Endothelial cell (in vitro differentiated cells): ENCODE data around the gene ENO1. TPM values are rescaled to one million over a fixed set of nuclear protein-coding genes. Genes with fewer than 3 reads are reported as not detected.
"Not testable (repeated sequence)": the region's sequence is repeated elsewhere in the genome, so short reads cannot be mapped to it uniquely, and the experiment has no call there.

Experiments used
- DNase-seq: peaks from one replicate; pipeline ENCODE4 v3.0.0; 2021; ENCODE audit warnings: low spot score
- H3K27ac Mint-ChIP-seq: one replicate; pipeline ENCODE4 v1.8.0; 2021; ENCODE audit warnings: mixed read lengths, inconsistent platforms; ENCODE audit not compliant: unreplicated experiment
- H3K27me3 Mint-ChIP-seq: one replicate; pipeline ENCODE4 v1.8.0; 2021; ENCODE audit warnings: mild to moderate bottlenecking, moderate library complexity, mixed read lengths, inconsistent platforms; ENCODE audit not compliant: unreplicated experiment
- H3K36me3 Mint-ChIP-seq: one replicate; pipeline ENCODE4 v1.8.0; 2021; ENCODE audit warnings: mild to moderate bottlenecking, low read depth, mixed read lengths, inconsistent platforms; ENCODE audit not compliant: unreplicated experiment
- H3K4me1 Mint-ChIP-seq: one replicate; pipeline ENCODE4 v1.8.0; 2021; ENCODE audit warnings: mild to moderate bottlenecking, mixed read lengths, inconsistent platforms; ENCODE audit not compliant: unreplicated experiment
- H3K4me3 Mint-ChIP-seq: one replicate; pipeline ENCODE4 v1.8.0; 2021; ENCODE audit warnings: mild to moderate bottlenecking, mixed read lengths, inconsistent platforms; ENCODE audit not compliant: unreplicated experiment
- H3K9me3 Mint-ChIP-seq: one replicate; pipeline ENCODE4 v1.8.0; 2021; ENCODE audit warnings: mixed read lengths, inconsistent platforms; ENCODE audit not compliant: unreplicated experiment
- total RNA-seq: library from RNA; stranded (reverse); fragmentation: NEBNext Ultra II Directional; extraction: Animal tissue kit (Norgen Biotek cat#: 25700); gene quantifications from one replicate; pipeline ENCODE4 v1.2.1, GENCODE V29; 2021; ENCODE audit not compliant: unreplicated experiment
- TF ChIP-seq, protein P1 (sequence below): fragments of 200-600 bp; sonication (generic); IDR thresholded peaks from one replicate; pipeline ENCODE4 v1.5.0; 2021; ENCODE audit warnings: antibody characterized with exemption; ENCODE audit not compliant: unreplicated experiment

ENO1 gene
- total RNA-seq, 1 donor from 2014 or later, result 626 TPM

DNA sequence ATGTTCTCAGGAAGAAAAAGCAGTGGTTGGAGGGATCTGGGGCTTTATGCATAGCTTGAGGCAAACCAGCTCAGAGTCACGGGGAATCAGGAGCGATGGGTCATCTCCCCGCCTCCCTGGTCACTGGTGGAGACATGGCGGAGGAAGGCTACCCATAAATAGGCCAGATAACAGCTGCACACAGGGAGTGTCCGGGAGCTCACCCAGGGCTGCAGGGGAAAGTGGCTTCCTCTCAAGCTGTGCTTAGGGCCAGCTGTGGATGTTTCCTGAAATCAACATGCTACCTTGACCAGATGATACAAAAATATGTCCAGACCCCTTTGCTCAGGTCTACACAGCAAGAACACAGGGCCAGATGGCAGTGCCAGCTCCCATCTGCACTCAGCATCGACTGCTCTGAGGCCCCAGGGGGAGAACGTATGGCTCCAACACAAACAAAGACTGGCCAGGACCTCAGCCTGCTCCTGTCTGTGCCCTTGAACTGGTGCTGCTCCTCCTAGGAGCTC, 33.9 kb downstream of the ENO1 start:
- DNase-seq, result no peak
- Mint-ChIP-seq H3K4me1 (peaks cover 9% of the 10 kb centered on the region), H3K27ac (no peak overlapping the region), H3K9me3 (no peaks in the 10 kb centered on the region), H3K36me3 (peaks cover 3% of the 10 kb centered on the region), H3K4me3 (no peak overlapping the region), H3K27me3 (peaks cover 2% of the 10 kb centered on the region)
- TF ChIP-seq, protein P1, sequence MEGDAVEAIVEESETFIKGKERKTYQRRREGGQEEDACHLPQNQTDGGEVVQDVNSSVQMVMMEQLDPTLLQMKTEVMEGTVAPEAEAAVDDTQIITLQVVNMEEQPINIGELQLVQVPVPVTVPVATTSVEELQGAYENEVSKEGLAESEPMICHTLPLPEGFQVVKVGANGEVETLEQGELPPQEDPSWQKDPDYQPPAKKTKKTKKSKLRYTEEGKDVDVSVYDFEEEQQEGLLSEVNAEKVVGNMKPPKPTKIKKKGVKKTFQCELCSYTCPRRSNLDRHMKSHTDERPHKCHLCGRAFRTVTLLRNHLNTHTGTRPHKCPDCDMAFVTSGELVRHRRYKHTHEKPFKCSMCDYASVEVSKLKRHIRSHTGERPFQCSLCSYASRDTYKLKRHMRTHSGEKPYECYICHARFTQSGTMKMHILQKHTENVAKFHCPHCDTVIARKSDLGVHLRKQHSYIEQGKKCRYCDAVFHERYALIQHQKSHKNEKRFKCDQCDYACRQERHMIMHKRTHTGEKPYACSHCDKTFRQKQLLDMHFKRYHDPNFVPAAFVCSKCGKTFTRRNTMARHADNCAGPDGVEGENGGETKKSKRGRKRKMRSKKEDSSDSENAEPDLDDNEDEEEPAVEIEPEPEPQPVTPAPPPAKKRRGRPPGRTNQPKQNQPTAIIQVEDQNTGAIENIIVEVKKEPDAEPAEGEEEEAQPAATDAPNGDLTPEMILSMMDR, result no peak

DNA sequence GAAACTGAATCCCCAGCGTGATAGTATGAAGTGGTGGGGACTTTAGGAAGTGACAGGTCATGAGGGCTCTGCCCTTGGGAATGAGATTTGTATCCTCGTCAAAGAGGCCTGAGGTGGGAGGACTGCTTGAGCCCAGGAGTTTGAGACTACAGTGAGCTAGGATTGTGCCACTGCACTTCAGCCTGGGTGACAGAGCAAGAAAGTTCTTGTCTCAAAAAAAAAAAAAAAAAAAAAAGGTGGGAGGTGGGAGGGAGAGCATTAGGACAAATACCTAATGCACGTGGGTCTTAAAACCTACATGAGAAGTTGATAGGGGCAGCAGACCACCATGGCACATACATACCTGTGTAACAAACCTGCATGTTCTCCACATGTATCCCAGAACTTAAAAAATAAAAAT, 37.1 kb downstream of the ENO1 start:
- TF ChIP-seq, protein P1, result no peak
- Mint-ChIP-seq H3K27ac (no peak overlapping the region), H3K4me1 (peaks cover 3% of the 10 kb centered on the region), H3K27me3 (no peaks in the 10 kb centered on the region), H3K4me3 (no peak overlapping the region), H3K36me3 (peaks cover 3% of the 10 kb centered on the region), H3K9me3 (no peaks in the 10 kb centered on the region)
- DNase-seq, result no peak

DNA sequence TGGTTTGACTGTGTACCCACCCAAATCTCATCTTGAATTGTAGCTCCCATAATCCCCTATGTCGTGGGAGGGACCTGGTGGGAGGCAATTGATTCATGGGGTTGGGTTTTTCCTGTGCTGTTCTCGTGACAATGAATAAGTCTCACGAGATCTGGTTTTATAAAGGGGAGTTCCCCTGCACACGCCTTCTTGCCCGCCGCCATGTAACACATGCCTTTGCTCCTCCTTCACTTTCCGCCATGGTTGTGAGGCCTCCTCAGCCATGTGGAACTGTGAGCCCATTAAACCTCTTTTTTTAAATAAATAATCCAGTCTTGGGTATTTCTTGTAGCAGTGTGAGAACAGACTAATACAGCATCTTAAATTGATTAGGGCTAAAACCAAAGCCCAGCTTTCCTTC, 38.5 kb downstream of the ENO1 start:
- TF ChIP-seq, protein P1, result no peak
- DNase-seq, result no peak
- Mint-ChIP-seq H3K4me1 (peaks cover 3% of the 10 kb centered on the region), H3K36me3 (peaks cover 3% of the 10 kb centered on the region), H3K27ac (no peak overlapping the region), H3K4me3 (no peak overlapping the region), H3K27me3 (no peaks in the 10 kb centered on the region), H3K9me3 (no peaks in the 10 kb centered on the region)

DNA sequence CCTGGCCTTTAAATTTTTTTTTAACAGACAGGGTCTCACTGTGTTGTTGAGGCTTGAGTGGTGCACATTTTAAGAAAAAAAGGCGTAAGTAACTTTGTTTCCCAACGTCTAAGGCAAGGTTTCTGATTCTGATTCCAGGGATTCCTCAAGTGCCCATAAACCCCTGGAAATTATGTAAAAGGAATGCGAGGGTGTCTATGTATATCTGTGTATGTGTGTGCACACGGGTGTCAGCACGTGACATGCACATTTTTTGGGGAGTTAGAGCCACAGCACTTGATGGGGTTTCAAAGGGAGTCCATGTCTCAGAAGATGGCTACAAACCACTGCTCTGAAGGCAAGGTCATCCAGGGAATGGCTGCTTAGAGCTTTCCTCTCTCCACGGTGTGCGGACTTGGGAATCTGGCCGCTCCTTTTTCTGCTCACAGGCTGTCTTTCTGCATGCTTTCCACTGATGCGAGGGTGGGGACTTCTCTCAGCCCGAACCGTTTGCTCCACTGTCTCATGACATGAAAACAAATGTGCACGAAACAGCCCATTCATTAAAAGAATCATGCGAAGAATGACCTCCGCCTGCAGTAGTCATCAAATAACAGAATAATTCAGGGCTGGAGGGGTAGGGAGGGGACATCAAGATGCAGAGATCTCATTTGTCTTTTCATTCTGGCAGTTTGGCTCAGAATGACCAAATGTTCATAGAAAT, 42.4 kb downstream of the ENO1 start:
- TF ChIP-seq, protein P1, result no peak
- no peak overlapping the region for H3K27ac Mint-ChIP-seq
- no peaks in the 10 kb centered on the region for H3K27me3 Mint-ChIP-seq
- no peak overlapping the region for H3K4me3 Mint-ChIP-seq
- DNase-seq, result no peak
- peaks cover 3% of the 10 kb centered on the region for H3K36me3 Mint-ChIP-seq
- H3K4me1 Mint-ChIP-seq, result no peaks in the 10 kb centered on the region
- no peaks in the 10 kb centered on the region for H3K9me3 Mint-ChIP-seq

DNA sequence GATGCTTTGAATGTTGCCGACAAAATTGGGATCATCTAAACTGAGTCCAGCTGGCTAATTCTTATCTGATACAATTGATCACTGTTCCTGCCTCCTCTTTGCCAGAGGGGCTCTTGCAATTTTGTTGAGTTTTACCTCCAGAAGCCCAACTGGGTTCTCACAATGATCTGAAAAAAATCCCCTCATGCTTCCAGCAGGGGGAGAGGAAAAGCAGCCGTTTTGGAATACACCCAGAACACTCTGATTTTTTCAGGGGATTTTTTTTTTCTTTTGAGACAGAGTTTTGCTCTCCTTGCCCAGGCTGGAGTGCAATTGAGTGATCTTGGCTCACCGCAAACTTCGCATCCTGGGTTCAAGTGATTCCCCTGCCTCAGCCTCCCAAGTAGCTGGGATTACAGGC, 47.1 kb downstream of the ENO1 start:
- Mint-ChIP-seq H3K4me1 (no peaks in the 10 kb centered on the region), H3K36me3 (no peaks in the 10 kb centered on the region), H3K27me3 (no peaks in the 10 kb centered on the region), H3K4me3 (no peak overlapping the region), H3K9me3 (no peaks in the 10 kb centered on the region), H3K27ac (no peak overlapping the region)
- no peak for DNase-seq
- TF ChIP-seq, protein P1, result peak; percentile 67

DNA sequence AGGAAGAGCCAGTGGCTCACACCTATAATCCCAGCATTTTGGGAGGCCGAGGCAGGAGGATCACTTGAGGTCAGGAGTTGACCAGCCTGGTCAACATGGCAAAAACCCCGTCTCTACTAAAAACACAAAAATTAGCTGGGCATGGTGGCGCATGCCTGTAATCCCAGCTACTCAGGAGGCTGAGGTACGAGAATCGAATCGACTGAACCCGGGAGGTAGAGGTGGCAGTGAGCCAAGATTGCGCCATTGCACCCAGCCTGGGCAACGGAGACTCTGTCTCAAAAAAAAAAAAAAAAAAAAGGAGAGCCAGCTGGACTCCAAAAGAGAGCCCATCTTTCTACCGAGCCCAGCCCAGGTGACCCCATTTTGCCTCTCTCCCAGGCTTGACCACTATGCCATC, 47.8 kb downstream of the ENO1 start:
- H3K4me1 Mint-ChIP-seq, H3K27me3 Mint-ChIP-seq, H3K36me3 Mint-ChIP-seq, H3K4me3 Mint-ChIP-seq, DNase-seq, H3K9me3 Mint-ChIP-seq, H3K27ac Mint-ChIP-seq: not testable (repeated sequence)
